GM18858 (cell line): Measurements from ENCODE around the gene SSB.
A peak's percentile ranks its signal among the peaks of the same experiment; 100 is the strongest.
"Not testable (repeated sequence)": the region's sequence is repeated elsewhere in the genome, so short reads cannot be mapped to it uniquely, and the experiment has no call there.

Experiments
- ATAC-seq: cut with Tn5 transposase; IDR thresholded peaks from one replicate; pipeline ENCODE4 v1.9.1; 2021; ENCODE audit not compliant: unreplicated experiment

SSB gene

GRCh38 chr2:169781249-169782013 is 17.2 kb upstream of the SSB start:
- no peak for ATAC-seq

GRCh38 chr2:169782513-169782912 is 16.2 kb upstream of the SSB start:
- ATAC-seq, result no peak

- ATAC-seq, result no peak
Observed at GRCh38 chr2:169790581-169790980, 8.1 kb upstream of the SSB start.

GRCh38 chr2:169795181-169795580 is 3.5 kb upstream of the SSB start:
- ATAC-seq, result no peak

GRCh38 chr2:169796441-169796840 is 2.2 kb upstream of the SSB start:
- no peak for ATAC-seq

GRCh38 chr2:169797601-169798000 is 1.1 kb upstream of the SSB start:
- no peak for ATAC-seq

- no peak for ATAC-seq
Observed at GRCh38 chr2:169798397-169798717, 314 bp upstream of the SSB start.

GRCh38 chr2:169803480-169803879 is 4.8 kb downstream of the SSB start:
- ATAC-seq, result no peak

GRCh38 chr2:169806586-169806985 is 7.9 kb downstream of the SSB start:
- no peak for ATAC-seq

GRCh38 chr2:169808221-169808620 is 9.6 kb downstream of the SSB start:
- ATAC-seq, result no peak

- no peak for ATAC-seq
Observed at GRCh38 chr2:169815849-169816248, 17.2 kb downstream of the SSB start.

- ATAC-seq, result not testable (repeated sequence)
Observed at GRCh38 chr2:169816961-169817360, 18.3 kb downstream of the SSB start.

GRCh38 chr2:169817369-169817768 is 18.7 kb downstream of the SSB start:
- not testable (repeated sequence) for ATAC-seq

- ATAC-seq, result no peak
Observed at GRCh38 chr2:169818241-169818640, 19.6 kb downstream of the SSB start.

- ATAC-seq, result no peak
Observed at GRCh38 chr2:169819106-169819505, 20.4 kb downstream of the SSB start.

GRCh38 chr2:169820101-169820500 is 21.4 kb downstream of the SSB start:
- ATAC-seq, result not testable (repeated sequence)

- ATAC-seq, result no peak
Observed at GRCh38 chr2:169822036-169822435, 23.4 kb downstream of the SSB start.

- ATAC-seq, result no peak
Observed at GRCh38 chr2:169822785-169823392, 24.2 kb downstream of the SSB start.

GRCh38 chr2:169823996-169824372 is 25.3 kb downstream of the SSB start:
- no peak for ATAC-seq

- ATAC-seq, result peak; percentile 54
Observed at GRCh38 chr2:169824373-169825333, 26.0 kb downstream of the SSB start, which contains the start of gene METTL5. TSS of gene METTL5 (minus strand) at chr2:169824905. CDS start at chr2:169824597, 308 bp downstream.

- ATAC-seq, result peak; percentile 74
Observed at GRCh38 chr2:169827272-169828140, 28.8 kb downstream of the SSB start, which contains the start of gene UBR3. TSS of gene UBR3 (plus strand) at chr2:169827454. CDS start at chr2:169827508, 54 bp downstream.
